GM18508 (cell line): Measurements from ENCODE around the gene SNED1.

ENCODE experiments used
- ATAC-seq: cut with Tn5 transposase; IDR thresholded peaks from one replicate; pipeline ENCODE4 v1.9.1; 2021; ENCODE audit warnings: moderate number of reproducible peaks; ENCODE audit not compliant: insufficient read depth, unreplicated experiment

The SNED1 gene

GRCh38 chr2:241019441-241020139 is 21.2 kb downstream of the SNED1 start:
- no peak for ATAC-seq

GRCh38 chr2:241020201-241020600 is 21.8 kb downstream of the SNED1 start:
- ATAC-seq = no peak

GRCh38 chr2:241020629-241021190 is 22.3 kb downstream of the SNED1 start:
- ATAC-seq = no peak

- ATAC-seq = no peak
These were observed 27.2 kb downstream of the SNED1 start for GRCh38 chr2:241025639-241026038.

- no peak for ATAC-seq
These were observed 31.3 kb downstream of the SNED1 start for GRCh38 chr2:241029599-241030332.

GRCh38 chr2:241030333-241030680 is 31.9 kb downstream of the SNED1 start:
- ATAC-seq = no peak

- ATAC-seq = no peak
These were observed 32.5 kb downstream of the SNED1 start for GRCh38 chr2:241030883-241031282.

- ATAC-seq = no peak
These were observed 33.2 kb downstream of the SNED1 start for GRCh38 chr2:241031436-241032165.

GRCh38 chr2:241033336-241033987 is 35.0 kb downstream of the SNED1 start:
- no peak for ATAC-seq

- no peak for ATAC-seq
These were observed 35.6 kb downstream of the SNED1 start for GRCh38 chr2:241033994-241034393.

- ATAC-seq = no peak
These were observed 36.2 kb downstream of the SNED1 start for GRCh38 chr2:241034490-241035141.

- ATAC-seq = no peak
These were observed 36.9 kb downstream of the SNED1 start for GRCh38 chr2:241035142-241035817.

- ATAC-seq = no peak
These were observed 37.5 kb downstream of the SNED1 start for GRCh38 chr2:241035818-241036396.

- no peak for ATAC-seq
These were observed 38.1 kb downstream of the SNED1 start for GRCh38 chr2:241036397-241036963.

GRCh38 chr2:241036964-241037421 is 38.6 kb downstream of the SNED1 start:
- no peak for ATAC-seq

- no peak for ATAC-seq
These were observed 39.1 kb downstream of the SNED1 start for GRCh38 chr2:241037498-241037897.

- ATAC-seq = no peak
These were observed 40.2 kb downstream of the SNED1 start for GRCh38 chr2:241038374-241039180.

- no peak for ATAC-seq
These were observed 41.0 kb downstream of the SNED1 start for GRCh38 chr2:241039416-241039815.
